HG03469 (cell line): Measurements from ENCODE around the gene MLKL.
"Not testable (repeated sequence)": the region's sequence is repeated elsewhere in the genome, so short reads cannot be mapped to it uniquely, and the experiment has no call there.

Experiments used
- ATAC-seq: cut with Tn5 transposase; IDR thresholded peaks from one replicate; pipeline ENCODE4 v1.9.1; 2021; ENCODE audit warnings: mild to moderate bottlenecking, moderate library complexity, moderate number of reproducible peaks; ENCODE audit not compliant: unreplicated experiment

The MLKL gene

DNA sequence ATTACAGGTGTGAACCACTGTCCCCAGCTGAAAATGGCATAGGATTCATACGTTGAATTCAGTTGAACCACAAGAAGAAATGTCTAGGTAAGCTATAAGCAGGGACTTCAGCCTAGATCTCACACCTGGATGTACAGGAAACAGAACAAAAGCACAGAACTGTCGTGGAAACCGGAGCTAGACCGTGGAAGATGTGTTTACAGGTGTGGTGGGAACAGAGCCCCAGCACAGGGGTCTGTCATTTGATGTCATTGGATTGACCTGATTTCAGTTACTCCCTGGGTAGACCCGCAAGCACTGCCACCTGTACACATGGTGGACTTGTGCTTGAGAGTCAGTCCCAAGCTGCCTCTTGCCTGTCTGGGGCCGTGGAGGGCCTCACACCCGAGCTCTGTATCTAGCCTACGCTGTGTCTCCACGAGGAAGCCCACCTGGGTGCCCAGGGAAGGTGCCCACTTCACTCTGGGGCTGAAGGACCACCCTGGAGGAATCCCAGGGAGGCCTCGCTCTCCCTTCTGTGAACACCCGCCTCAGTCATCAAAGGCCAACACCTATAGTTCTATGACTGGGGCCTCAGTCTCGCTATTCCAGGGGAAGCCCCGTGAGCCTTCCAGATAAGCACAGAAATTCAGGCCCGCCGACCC is 32.2 kb upstream of the MLKL start:
- ATAC-seq, result no peak

DNA sequence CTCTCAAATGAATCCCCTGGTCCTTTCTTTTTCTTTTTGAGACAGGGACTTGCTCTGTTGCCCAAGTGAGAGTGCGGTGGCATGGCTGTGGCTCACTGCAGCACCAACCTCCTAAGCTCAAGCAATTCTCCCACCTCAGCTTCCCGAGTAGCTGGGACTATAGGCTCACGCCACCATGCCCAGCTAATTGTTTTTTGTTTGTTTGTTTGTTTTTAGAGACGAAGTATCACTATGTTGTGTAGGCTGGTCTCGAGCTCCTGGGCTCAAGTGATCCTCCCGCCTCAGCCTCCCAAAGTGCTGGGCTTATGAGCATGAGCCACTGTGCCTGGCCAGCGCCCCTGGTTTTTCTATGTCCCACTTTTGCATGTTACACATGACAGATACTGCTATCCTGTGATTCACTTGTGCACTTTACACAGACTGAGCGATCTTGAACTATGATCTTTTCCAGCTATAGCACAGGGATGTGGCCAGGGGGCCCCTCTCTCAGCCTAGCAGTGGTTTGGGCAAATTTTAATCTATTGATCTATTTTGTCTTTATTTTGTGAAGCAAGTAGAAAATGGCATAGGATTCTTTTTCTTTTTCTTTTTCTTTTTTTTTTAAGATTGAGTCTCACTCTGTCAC is 31.3 kb upstream of the MLKL start:
- no peak for ATAC-seq

GRCh38 chr16:74729783-74730683 is 29.4 kb upstream of the MLKL start:
- no peak for ATAC-seq

DNA sequence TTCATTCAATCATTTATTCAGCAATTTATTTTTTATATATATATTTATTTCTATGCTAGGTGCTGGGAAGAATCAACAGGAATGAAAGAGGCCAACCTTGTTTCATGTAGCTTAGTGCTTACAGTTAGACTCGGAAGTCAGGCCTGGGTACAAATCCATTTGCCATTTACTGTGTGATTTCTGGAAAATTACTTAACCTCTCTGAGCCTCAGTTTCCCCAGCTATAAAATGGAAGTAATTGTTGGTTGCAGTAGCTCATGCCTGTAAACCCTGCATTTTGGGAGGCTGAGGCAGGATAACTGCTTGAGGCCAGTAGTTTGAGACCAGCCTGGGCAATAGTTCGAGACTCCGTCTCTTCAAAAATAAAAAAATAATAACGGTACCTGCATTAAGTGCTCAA is 27.2 kb upstream of the MLKL start:
- no peak for ATAC-seq

- ATAC-seq, result no peak
Measured at GRCh38 chr16:74726716-74727115, 26.1 kb upstream of the MLKL start.

DNA sequence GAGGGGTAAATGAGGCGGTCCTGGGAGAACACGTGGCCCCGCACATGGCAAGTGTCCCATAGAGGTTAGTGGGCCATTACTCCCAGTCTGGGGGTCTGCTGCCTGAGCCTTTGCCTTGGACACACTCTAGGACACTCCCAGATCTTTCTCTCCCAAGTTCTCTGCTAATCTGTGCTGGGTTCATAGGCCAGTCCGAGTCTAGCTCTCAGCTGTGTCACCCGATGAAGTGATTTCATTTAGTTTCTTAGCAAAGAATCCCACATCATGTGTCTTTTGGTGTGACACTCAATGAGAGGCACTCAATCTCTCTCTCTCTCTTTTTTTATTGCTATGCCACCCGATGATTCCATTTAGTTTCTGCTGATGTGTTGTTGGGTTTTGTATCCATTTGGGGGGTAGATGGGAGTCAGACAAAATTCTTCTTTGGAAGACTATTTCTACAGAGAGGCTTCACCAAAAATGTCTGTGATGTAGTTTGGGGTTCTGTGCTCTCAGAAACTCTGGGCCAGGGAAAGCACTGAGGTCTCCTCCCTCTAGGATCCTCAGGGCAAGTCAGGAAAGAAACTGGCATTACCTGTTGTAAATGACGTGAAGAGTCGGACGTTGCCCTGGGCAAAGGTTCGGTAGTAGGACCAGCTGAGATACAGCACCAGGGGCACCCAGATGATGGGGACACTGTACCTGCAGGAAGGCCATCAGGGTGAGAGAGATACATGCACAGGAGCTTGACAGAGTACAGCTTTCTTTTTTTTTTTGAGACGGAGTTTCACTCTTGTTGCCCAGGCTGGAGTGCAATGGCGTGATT is 25.2 kb upstream of the MLKL start:
- no peak for ATAC-seq

GRCh38 chr16:74724820-74725549 is 24.3 kb upstream of the MLKL start:
- ATAC-seq, result no peak

DNA sequence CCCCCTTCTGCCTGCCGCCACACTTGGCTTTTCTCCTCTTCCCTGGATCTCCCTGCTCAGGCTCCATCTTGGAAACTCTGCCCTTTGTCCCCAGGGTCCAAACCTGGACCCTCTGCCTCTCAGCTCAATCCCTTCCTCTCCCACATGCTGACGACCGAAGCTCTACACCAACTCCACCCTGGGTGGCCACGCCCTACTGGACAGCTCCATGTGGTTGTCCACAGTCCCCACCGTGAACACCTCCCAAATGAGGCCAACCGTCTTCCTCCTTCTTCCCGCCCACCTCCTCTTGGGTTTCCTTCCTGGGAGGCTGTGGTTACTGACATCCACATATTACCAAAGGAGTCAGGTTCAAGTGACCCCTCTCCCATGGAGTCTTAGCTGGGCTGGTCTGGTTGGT is 22.6 kb upstream of the MLKL start:
- ATAC-seq, result no peak

- ATAC-seq, result not testable (repeated sequence)
Measured at GRCh38 chr16:74722156-74722555, 21.5 kb upstream of the MLKL start.

DNA sequence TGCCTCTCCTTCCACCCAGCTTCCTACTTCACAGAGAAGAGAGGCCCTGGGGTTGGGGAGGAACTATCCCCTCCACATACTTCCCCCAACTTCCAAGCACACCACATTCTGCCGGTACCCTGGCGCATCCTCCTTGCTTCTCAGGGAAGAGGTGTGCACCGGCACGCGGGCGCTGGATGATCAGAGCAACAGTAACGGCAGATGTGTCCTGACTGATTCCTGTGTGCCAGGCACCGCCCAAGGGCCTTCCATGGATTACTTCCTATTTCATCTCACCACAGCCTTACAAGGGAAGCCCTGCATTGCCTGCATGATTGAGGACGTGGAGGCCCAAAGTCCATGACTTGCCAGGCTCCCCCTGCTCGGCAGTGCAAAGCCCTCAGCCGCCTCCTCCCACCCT is 21.1 kb upstream of the MLKL start:
- no peak for ATAC-seq

GRCh38 chr16:74720579-74720978 is 19.9 kb upstream of the MLKL start:
- no peak for ATAC-seq

DNA sequence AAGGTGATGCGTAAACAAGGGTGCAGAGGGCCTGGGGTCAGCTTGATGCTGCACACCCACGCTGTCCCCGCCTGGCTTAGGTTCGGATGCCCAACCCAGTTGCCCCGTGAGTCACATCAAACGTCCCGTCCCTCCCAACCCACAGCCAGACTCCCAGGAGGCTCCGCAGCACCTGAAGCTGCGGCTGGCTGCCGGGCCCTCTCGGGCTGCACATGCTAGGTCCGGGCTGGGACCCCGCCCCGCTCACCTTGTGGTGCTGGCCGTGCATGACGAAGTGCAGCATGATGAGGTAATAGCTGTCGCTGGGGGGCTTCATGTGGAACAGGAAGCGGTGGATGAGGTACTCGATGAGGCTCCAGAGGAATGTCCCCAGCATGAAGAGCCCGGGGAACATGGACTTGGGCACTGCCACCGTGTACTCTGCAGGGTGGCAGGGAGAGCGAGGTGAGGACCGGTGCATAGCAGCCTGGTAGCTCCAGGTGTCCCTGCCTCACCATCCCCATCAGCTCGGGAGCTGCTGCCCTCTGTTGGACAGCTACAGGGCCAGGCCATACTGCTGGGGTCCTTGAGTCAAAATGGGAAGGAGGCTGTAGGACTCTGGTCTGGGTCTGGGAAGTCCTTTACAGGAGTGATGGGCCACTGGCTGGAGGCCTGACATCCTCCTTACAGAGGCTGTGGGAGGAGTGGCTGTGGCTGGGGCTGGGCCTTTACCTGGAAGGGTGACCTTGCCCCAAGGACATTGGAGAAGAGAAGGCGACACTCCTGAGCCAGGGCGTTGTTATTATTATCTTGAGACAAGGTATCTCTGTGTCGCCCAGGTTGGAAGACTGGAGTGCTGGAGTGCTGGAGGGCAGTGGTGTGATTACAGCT is 18.3 kb upstream of the MLKL start:
- ATAC-seq, result no peak

DNA sequence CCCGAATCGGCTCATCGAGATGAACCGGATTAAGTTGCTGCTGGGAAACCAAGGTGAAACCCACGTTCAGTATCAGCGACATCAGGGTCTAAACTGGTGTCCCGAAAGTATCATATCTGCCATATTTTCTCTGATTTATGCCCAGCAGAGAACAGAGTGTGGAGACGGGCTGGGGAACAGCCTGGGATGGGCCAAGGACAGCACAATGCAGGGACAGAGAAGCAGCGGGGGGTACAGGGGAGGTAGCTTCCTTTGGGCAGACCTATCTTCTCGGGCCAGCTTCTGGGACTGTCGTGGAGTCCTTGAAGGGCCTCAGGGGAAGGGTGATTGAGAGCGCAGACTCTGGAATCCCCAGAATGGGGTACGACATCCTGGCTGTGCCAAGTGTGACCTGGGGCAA is 17.5 kb upstream of the MLKL start:
- no peak for ATAC-seq

GRCh38 chr16:74717367-74717766 is 16.7 kb upstream of the MLKL start:
- no peak for ATAC-seq

GRCh38 chr16:74716355-74716754 is 15.7 kb upstream of the MLKL start:
- no peak for ATAC-seq

- ATAC-seq, result no peak
Measured at GRCh38 chr16:74713876-74714275, 13.2 kb upstream of the MLKL start.

- no peak for ATAC-seq
Measured at GRCh38 chr16:74713325-74713724, 12.7 kb upstream of the MLKL start.

DNA sequence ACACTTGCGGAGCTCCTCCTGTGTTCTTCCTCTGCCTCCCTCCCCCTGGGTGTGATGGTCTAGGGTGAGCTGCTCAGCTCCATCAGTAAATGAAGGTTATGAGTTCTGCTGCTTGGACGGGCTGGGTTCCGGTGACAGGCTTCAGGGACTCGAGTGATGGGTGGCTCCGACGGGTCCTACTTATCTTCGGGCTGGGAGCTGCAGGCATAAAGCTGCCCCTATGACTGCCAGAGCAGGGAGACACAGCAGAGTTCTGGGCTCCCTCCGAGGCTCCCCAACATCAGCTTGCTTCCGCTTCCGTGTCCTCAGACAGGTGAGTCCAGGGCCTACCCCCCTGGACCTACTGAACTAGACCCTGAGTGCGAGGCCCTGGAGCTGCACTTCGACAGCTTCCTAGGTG is 11.3 kb upstream of the MLKL start:
- ATAC-seq, result no peak

- no peak for ATAC-seq
Measured at GRCh38 chr16:74710401-74710800, 9.7 kb upstream of the MLKL start.
